DOHH2 (cell line): ENCODE data around the gene AMACR.

Source experiments
- EZH2phosphoT487 ChIP-seq: fragments of 200-600 bp; sonication (generic); IDR thresholded peaks from 2 replicates; pipeline ENCODE4 v1.6.1; 2017; ENCODE audit warnings: borderline replicate concordance, mild to moderate bottlenecking, antibody characterized with exemption, low read length, moderate library complexity, mixed read lengths
- TF ChIP-seq, protein P1 (sequence below): fragments of 200-600 bp; sonication (generic); IDR thresholded peaks from one replicate; pipeline ENCODE4 v1.5.1; 2014; ENCODE audit warnings: antibody characterized with exemption, mild to moderate bottlenecking, low read depth, low read length; ENCODE audit not compliant: poor library complexity, severe bottlenecking

DNA sequence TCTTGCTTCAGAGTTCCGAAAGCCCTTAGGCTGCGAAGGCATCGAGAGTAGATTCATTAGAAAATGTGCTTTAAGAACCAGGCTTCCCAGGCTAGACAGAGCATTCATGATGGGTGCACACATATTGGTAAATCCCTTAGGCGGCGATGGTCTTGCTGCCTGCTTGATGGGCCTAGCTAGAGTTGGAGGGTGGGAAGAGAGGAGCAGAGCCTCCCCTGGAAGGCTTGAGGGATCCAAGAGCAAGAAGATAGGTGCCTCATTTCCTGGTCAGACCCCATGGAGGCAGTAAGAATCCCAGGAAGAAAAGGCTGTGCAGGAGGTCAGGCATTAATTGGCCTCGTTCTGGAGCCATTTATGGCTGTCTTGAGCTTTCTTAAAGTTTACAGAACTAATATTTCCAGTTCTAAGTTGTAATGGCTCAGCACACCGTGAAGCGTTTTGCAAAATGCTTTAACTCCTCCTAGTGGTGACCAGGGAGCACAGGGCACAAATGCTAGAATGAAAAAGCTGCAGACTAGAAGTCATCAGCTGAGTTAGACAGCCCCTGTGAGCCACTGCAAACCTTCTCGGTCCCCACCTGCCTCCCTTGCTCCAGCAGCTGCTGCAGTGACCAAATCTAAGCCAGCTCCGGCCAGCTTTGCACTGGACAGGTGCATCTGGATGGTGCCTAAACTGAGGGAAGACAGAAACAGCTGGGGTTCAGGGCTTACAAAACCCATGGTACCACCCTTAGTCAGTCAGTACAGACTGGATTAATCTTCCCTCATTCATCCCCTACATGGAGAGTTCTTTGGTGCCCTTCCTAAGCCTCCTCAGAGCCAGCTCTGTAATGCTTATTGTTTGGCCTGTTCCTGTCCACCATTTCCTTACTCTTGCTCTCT is 38.0 kb downstream of the AMACR start:
- TF ChIP-seq, protein P1, sequence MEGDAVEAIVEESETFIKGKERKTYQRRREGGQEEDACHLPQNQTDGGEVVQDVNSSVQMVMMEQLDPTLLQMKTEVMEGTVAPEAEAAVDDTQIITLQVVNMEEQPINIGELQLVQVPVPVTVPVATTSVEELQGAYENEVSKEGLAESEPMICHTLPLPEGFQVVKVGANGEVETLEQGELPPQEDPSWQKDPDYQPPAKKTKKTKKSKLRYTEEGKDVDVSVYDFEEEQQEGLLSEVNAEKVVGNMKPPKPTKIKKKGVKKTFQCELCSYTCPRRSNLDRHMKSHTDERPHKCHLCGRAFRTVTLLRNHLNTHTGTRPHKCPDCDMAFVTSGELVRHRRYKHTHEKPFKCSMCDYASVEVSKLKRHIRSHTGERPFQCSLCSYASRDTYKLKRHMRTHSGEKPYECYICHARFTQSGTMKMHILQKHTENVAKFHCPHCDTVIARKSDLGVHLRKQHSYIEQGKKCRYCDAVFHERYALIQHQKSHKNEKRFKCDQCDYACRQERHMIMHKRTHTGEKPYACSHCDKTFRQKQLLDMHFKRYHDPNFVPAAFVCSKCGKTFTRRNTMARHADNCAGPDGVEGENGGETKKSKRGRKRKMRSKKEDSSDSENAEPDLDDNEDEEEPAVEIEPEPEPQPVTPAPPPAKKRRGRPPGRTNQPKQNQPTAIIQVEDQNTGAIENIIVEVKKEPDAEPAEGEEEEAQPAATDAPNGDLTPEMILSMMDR: peak; percentile 56
- TF ChIP-seq EZH2phosphoT487: no peak
